Heart right ventricle (tissue), 16 donors: ENCODE measurements around the gene PLCXD1. TPM values are rescaled to one million over a fixed set of nuclear protein-coding genes. Genes with fewer than 3 reads are reported as not detected.

Source experiments
- ATAC-seq, 8 donors: fragments of 200-7000 bp; cut with Tn5 transposase; one replicate each; pipeline ENCODE4 v1.9.1; 2020; ENCODE audit warnings: mild to moderate bottlenecking in 8 of 8, moderate library complexity in 8 of 8, moderate number of reproducible peaks in 1 of 8
- DNase-seq, 2 donors: peaks; one replicate each; pipeline ENCODE4 v3.0.0-alpha.2; 2020
- H3K27ac ChIP-seq, 10 donors: fragments of 200-600 bp; sonication (generic) in 2 of 10; one replicate each; pipeline versions ENCODE4 v1.5.0 to v1.8.0; 2020 to 2022; ENCODE audit warnings: mild to moderate bottlenecking in 3 of 10
- H3K27me3 ChIP-seq, 7 donors: fragments of 200-600 bp; one replicate each; pipeline ENCODE4 v1.8.0; 2021 to 2022; ENCODE audit warnings: mild to moderate bottlenecking in 2 of 7
- H3K36me3 ChIP-seq, 9 donors: fragments of 200-600 bp; sonication (generic) in 1 of 9; one replicate each; pipeline versions ENCODE4 v1.5.0 to v1.8.0; 2020 to 2022; ENCODE audit warnings: mild to moderate bottlenecking in 2 of 9
- H3K4me1 ChIP-seq, 9 donors: fragments of 200-600 bp; sonication (generic) in 1 of 9; one replicate each; pipeline versions ENCODE4 v1.5.0 to v1.8.0; 2020 to 2022; ENCODE audit warnings: mild to moderate bottlenecking in 4 of 9
- H3K4me3 ChIP-seq, 10 donors: fragments of 200-600 bp; sonication (generic) in 2 of 10; one replicate each; pipeline versions ENCODE4 v1.5.0 to v1.8.0; 2020 to 2022; ENCODE audit warnings: mild to moderate bottlenecking in 7 of 10, moderate library complexity in 2 of 10
- H3K9me3 ChIP-seq, 11 donors: fragments of 200-600 bp in 10 of 11; sonication (generic) in 2 of 11; one replicate each; pipeline versions ENCODE4 v1.5.0 to v1.8.0; 2013 to 2022; ENCODE audit warnings: mild to moderate bottlenecking in 2 of 11, control low read depth in 1 of 11, moderate library complexity in 1 of 11
- WGBS, 2 donors: extraction: QIAGEN DNeasy Blood & Tissue Kit; methylation state at CpG; one replicate each; pipeline ENCODE4 v1.1.7; 2013; ENCODE audit warnings: inconsistent platforms in 1 of 2; 5-methylcytosine and 5-hydroxymethylcytosine counted together
- intact Hi-C, 10 donors: fragments of 100-400 bp; cut with DNase I; formaldehyde crosslinking; loops; one replicate each; pipeline versions ENCODE4 v1.11.1 to v1.14.2; 2022
- polyA plus RNA-seq, 2 donors: library from polyadenylated mRNA; stranded (reverse); fragments of 200-250 nt; gene quantifications; one replicate each; pipeline ENCODE4 v1.2.3, GENCODE V29; 2013
- total RNA-seq, 10 donors: library from RNA; stranded (reverse); fragmentation: NEBNext Ultra II Directional in 3 of 10; extraction: Animal tissue kit (Norgen Biotek cat#: 25700) in 3 of 10; gene quantifications; one replicate each; pipeline versions ENCODE4 v1.2.1 to v1.2.4, GENCODE V29; 2021 to 2023
- TF ChIP-seq, protein P1 (sequence below), 9 donors: fragments of 200-600 bp; sonication (generic) in 2 of 9; IDR thresholded peaks; one replicate each; pipeline versions ENCODE4 v1.5.0 to v1.8.0; 2021 to 2022; ENCODE audit warnings: antibody characterized with exemption in 9 of 9, mild to moderate bottlenecking in 5 of 9, moderate library complexity in 1 of 9
- donor health status: Arrhythmogenic right ventricular cardiomyopathy.
- donor health status: ischemic (EF 13 %, LVEDD 7.1; RV severe dilation, severe dysfunction).
- donor health status: healthy with polysubstance abuse.
- donor health status: DM: no; HTN: yes; CAD: no.
- donor health status: DM: no; HTN: no; CAD: no.
- donor health status: ischemic (EF 25% LVEDD 6.9; RV normal size, moderate dysfunction).
- donor health status: ischemic (EF 25% LVEDD 5.7; RV mildly dilated, moderate dysfunction).
- donor health status: healthy.
- donor health status: DM: yes; HTN: yes; CAD: no.
- donor health status: Ischemic cardiomyopathy.
- donor health status: ischemic (EF 35%, LVEDD 5.7; RV mildly dilated, moderate dysfunction).
- donor health status: nonischemic (EF 11% LVEDD 7.7; RV severe dilation, severe dysfunction).
- donor health status: DM: yes; HTN: yes; CAD: no.
- donor health status: PGD.
- donor health status: ischemic (EF 29% LVEDD 5.4; RV normal size, mild dysfunction).
- donor health status: nonischemic (EF 23%, LVEDD 6.1; RV moderate dilation, normal function).

PLCXD1 gene
- total and polyA plus RNA-seq, 12 donors: 1.9 to 19.9 (median 2.8) TPM

DNA sequence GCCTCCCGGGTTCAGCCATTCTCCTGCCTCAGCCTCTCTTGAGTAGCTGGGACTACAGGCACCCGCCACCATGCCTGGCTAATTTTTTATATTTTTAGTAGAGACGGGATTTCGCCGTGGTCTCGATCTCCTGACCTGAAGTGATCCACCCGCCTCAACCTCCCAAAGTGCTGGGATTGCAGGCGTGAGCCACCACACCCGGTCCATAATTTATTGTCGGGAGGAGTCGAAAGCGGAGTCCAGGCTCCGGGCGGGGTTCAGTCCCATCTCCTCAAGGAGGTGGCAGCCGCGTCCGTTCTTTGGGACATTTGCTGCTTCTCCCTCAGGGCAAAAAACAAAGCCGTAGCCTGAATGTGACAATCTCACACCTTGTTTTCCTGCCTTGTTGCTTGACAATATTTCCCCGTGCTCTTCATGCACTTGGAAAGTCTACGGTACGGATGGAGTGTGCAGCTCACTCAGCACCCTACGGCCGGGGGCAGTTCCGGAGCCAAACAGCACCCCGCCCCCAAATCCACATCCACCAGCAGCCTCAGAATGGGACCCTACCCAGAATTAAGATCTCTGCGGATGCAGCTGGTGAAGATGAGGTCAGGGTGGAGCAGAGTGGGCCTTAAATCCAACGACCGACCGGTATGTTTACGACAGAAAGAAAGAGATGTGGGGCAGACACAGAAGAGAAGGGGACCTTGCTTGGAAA, 27.8 kb downstream of the PLCXD1 start:
- ATAC-seq (no peak), DNase-seq (no peak)
- Histone ChIP-seq H3K4me3 (no peak overlapping the region), H3K27me3 (no peaks in the 10 kb centered on the region), H3K9me3 (peaks cover 0 to 15% (median 0%) of the 10 kb centered on the region in 11 donors), H3K27ac (no peak overlapping the region), H3K4me1 (no peaks in the 10 kb centered on the region), H3K36me3 (peaks cover 0 to 97% (median 52%) of the 10 kb centered on the region in 9 donors)
- TF ChIP-seq, protein P1, sequence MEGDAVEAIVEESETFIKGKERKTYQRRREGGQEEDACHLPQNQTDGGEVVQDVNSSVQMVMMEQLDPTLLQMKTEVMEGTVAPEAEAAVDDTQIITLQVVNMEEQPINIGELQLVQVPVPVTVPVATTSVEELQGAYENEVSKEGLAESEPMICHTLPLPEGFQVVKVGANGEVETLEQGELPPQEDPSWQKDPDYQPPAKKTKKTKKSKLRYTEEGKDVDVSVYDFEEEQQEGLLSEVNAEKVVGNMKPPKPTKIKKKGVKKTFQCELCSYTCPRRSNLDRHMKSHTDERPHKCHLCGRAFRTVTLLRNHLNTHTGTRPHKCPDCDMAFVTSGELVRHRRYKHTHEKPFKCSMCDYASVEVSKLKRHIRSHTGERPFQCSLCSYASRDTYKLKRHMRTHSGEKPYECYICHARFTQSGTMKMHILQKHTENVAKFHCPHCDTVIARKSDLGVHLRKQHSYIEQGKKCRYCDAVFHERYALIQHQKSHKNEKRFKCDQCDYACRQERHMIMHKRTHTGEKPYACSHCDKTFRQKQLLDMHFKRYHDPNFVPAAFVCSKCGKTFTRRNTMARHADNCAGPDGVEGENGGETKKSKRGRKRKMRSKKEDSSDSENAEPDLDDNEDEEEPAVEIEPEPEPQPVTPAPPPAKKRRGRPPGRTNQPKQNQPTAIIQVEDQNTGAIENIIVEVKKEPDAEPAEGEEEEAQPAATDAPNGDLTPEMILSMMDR (IDR thresholded peaks at IDR 0.05): no peak
- intact Hi-C loops: no loop called here
- WGBS, 2 donors: 95 to 96% methylated on average over 30 of the region's 30 CpGs

DNA sequence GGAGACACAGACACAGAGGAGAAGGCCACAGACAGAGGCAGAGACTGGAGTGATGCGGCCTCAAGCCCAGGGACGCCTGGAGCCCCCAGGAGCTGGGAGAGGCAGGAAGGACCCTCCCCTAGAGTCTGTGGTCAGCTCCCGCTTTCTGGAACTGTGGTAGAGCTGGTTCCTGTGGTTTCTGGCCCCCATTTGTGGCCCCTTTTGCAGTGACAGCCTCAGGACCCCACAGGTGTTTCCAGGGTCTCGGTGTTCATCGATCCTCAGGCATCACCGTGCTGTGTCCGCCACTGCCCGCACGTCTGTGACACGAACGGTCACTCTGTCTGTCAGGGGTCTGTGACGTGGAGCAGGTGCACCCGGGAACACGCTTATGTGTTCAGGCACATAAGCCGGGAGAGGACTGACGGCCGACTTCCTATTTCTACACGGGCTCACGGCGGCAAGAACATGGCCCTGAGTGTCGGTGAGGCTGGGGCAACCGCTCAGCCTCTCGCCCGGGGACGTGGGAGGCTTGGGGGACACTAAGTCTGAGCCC, 29.5 kb downstream of the PLCXD1 start:
- ATAC-seq: no peak
- no peak for DNase-seq
- Histone ChIP-seq H3K36me3 (peaks cover 0 to 92% (median 47%) of the 10 kb centered on the region in 9 donors), H3K9me3 (peaks cover 0 to 3% (median 0%) of the 10 kb centered on the region in 11 donors), H3K27ac (no peak overlapping the region), H3K4me1 (no peaks in the 10 kb centered on the region), H3K4me3 (no peak overlapping the region), H3K27me3 (no peaks in the 10 kb centered on the region)
- intact Hi-C loops: no loop called here
- TF ChIP-seq, protein P1 (IDR thresholded peaks at IDR 0.05): no peak
- 93 to 95% methylated on average over 25 of the region's 25 CpGs for WGBS, 2 donors

DNA sequence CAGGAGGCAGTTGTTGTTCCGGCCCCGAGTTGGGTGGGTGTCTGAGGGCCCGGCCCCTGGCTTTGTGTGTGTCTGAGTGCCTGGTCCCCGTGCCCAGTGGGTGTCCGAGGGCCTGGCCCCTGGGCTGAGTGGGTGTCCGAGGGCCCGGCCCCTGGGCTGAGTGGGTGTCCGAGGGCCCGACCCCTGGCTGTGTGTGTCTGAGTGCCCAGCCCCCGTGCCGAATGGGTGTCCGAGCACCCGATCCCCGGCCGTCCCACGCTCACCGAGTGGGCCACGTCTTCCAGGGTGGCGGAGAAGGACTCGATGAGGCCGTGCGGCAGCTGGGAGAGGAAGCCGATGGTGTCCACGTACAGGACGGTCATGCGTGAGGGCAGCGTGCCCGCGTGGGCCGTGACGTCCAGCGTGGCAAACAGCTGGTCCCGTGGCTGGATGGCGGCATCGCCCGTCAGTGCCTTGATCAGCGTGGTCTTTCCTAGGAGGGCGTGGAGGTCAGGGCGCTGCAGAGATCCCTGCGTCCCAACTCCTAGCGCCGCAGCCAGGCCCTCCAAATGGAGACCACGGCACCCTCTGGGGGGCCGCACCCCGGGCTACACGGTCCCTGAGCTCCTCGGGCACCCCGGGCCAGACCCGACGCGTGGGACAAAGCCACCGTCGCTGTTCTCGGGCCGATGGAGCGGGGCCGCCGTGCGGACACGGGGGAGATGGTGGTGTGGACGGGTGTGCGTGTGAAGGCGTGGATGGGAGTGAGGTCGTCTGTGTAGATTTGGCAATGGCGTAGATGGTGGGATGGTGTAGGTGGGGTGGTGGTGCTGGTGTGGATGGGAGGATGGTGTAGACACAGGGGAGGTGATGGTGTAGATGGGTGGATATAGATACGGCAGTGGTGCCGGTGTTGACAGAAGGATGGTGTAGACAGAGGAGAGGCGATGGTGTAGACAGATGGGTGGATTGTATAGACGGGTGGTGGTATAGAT, 30.3 kb downstream of the PLCXD1 start:
- TF ChIP-seq, protein P1 (IDR thresholded peaks at IDR 0.05): no peak
- 94 to 95% methylated on average over 69 of the region's 69 CpGs for WGBS, 2 donors
- Histone ChIP-seq H3K27me3 (no peaks in the 10 kb centered on the region), H3K4me1 (peaks cover 0 to 3% (median 0%) of the 10 kb centered on the region in 9 donors), H3K4me3 (no peak overlapping the region), H3K36me3 (peaks cover 0 to 87% (median 47%) of the 10 kb centered on the region in 9 donors), H3K27ac (no peak overlapping the region), H3K9me3 (no peaks in the 10 kb centered on the region)
- ATAC-seq (peak in 2 of 8 donors; percentile 14 to 18), DNase-seq (no peak)
- intact Hi-C loops: no loop called here

DNA sequence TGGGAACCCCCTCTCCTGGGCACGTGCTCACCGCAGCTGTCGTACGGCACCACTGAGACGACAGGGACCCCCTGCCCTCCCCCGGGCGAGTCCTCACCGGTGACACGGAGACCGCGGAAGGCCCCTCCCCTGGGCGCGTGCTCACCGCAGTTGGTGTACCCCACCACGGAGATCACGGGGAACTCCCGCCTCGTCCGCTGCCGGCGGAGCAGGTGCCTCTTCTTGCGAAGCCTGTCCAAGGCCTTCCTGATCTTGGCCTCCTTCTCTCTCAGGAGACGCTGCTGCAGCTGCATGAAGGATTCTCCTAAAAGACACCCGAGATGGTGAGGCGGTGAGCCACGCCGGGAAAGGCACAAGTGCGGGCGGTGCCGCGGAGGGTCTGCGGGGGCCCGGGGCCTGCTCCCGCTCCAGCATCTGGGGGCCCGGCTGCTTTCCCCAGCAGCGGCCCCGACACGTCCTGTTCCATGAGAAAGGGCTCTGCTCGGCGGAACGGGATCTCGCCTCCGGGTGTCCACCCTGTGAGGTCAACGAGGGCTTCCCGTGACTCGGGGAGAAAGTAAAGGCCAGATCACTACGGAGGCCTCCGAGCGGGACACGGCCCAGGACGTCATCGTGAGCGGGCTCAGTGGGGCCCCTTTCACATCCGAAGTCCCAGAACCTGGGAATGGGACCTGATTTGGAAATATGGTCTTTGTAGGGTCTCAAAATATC, 31.6 kb downstream of the PLCXD1 start:
- no peak for DNase-seq
- peaks cover 0 to 80% (median 37%) of the 10 kb centered on the region in 9 donors for H3K36me3 ChIP-seq
- TF ChIP-seq, protein P1 (IDR thresholded peaks at IDR 0.05): no peak
- WGBS, 2 donors: 91 to 96% methylated on average over 52 to 54 of the region's 54 CpGs
- H3K27ac ChIP-seq: no peak overlapping the region
- no peaks in the 10 kb centered on the region for H3K27me3 ChIP-seq
- no peaks in the 10 kb centered on the region for H3K9me3 ChIP-seq
- intact Hi-C loops: no loop called here
- no peak overlapping the region for H3K4me3 ChIP-seq
- H3K4me1 ChIP-seq: peaks cover 0 to 11% (median 0%) of the 10 kb centered on the region in 9 donors
- ATAC-seq: no peak
